ENCODE data around the gene JDP2. TPM values are rescaled to one million over a fixed set of nuclear protein-coding genes. Genes with fewer than 3 reads are reported as not detected.

The JDP2 gene
- total and polyA plus RNA-seq, 9 donors: 45.0 to 63.2 (median 56.7) TPM

GRCh38 chr14:75426332-75427125, 1.3 kb upstream of the JDP2 start:
- H3K4me1 ChIP-seq (ENCODE audit: control insufficient read depth, insufficient read depth, low read length): peaks cover 49% of the 10 kb centered on the region
- no peaks in the 10 kb centered on the region for H3K27me3 ChIP-seq (ENCODE audit: control insufficient read depth, insufficient read depth, low read length)
- DNase-seq: peak; percentile 61
- WGBS (ENCODE audit: insufficient coverage): 90% methylated on average over 2 of the region's 10 CpGs
- H3K27ac ChIP-seq (ENCODE audit: low read length): peak overlapping the region; percentile 84
- no peaks in the 10 kb centered on the region for H3K9me3 ChIP-seq (replicated peaks; ENCODE audit: control insufficient read depth, low read depth, low read length)
- peaks cover under 1% of the 10 kb centered on the region for H3K36me3 ChIP-seq (ENCODE audit: control insufficient read depth, insufficient read depth, low read length)
- H3K4me3 ChIP-seq (ENCODE audit: low read length): no peak overlapping the region

DNA sequence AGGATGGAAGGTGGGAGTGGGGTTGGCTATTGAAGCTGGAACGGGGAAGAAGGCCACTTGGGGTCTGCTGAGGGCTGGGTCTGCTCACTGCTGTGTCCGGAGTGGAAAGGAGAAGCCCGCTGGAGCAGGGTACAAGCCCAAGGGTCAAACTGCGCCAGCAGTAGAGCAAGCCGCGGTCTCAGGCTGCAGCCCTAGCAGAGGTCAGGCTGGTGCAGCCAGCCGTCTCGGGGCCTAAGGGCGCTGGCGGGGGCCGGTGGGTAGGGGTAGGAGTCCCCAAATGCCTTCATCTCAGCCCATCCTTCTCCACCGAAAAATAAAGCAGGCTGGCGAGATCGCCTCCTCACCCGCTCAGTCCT, 718 bp upstream of the JDP2 start:
- WGBS (ENCODE audit: insufficient coverage): 0% methylated on average over 4 of the region's 15 CpGs
- DNase-seq: no peak
- peaks cover 55% of the 10 kb centered on the region for H3K4me1 ChIP-seq (ENCODE audit: control insufficient read depth, insufficient read depth, low read length)
- H3K4me3 ChIP-seq (ENCODE audit: low read length): peak overlapping the region; percentile 51
- peak overlapping the region; percentile 84 for H3K27ac ChIP-seq (ENCODE audit: low read length)
- no peaks in the 10 kb centered on the region for H3K27me3 ChIP-seq (ENCODE audit: control insufficient read depth, insufficient read depth, low read length)
- peaks cover 7% of the 10 kb centered on the region for H3K36me3 ChIP-seq (ENCODE audit: control insufficient read depth, insufficient read depth, low read length)
- no peaks in the 10 kb centered on the region for H3K9me3 ChIP-seq (replicated peaks; ENCODE audit: control insufficient read depth, low read depth, low read length)

DNA sequence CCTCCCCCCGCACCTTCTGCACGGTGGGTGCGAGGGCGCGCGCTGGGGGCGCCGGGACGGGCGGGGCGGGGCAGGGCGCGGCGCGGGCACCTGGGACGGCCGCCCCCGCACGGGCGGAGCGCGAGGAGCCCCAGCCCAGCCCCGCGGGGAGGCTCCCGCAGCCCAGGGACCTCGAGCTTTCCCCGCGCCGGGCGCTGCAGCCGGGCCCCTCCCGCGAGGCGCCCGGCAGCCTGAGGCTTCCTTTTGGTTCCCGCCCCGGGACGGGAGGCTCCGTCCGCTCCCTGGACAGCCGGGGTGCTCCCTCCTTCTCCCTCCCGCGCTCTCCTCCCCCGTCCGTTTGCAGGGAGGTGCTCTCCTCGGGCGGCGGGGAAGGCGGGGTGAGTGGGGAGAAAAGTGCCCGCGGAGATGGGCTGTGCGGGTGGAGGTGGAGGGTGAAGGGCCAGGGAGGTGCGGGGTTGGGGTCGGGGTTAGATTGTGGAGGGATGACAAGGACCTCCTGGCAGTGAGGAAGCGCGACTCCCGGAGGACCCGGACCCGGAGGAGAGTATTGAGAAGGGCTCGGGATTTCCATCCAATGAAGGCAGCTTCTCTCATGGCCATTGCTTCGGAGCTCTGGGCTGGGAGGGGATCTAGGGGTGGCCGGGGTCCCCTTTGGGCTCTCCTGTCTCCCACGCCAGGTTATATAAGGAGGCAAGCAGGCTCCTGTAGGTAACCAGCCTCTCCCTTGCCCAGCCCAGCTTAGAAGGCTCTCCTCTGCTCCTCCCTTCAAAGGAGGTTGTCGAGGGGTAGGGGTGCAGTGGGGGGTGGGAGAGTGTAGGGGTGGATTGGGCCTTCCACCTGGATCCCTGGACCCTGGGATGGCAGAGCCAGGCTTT, 645 bp downstream of the JDP2 start:
- Histone ChIP-seq H3K27ac (ENCODE audit: low read length) (peak overlapping the region; percentile 72), H3K4me3 (ENCODE audit: low read length) (peak overlapping the region; percentile 68), H3K36me3 (ENCODE audit: control insufficient read depth, insufficient read depth, low read length) (peaks cover 13% of the 10 kb centered on the region), H3K27me3 (ENCODE audit: control insufficient read depth, insufficient read depth, low read length) (no peaks in the 10 kb centered on the region), H3K4me1 (ENCODE audit: control insufficient read depth, insufficient read depth, low read length) (peaks cover 57% of the 10 kb centered on the region), H3K9me3 (replicated peaks; ENCODE audit: control insufficient read depth, low read depth, low read length) (no peaks in the 10 kb centered on the region)
- peak; percentile 58 for DNase-seq
- under 1% methylated on average over 50 of the region's 64 CpGs for WGBS (ENCODE audit: insufficient coverage)

DNA sequence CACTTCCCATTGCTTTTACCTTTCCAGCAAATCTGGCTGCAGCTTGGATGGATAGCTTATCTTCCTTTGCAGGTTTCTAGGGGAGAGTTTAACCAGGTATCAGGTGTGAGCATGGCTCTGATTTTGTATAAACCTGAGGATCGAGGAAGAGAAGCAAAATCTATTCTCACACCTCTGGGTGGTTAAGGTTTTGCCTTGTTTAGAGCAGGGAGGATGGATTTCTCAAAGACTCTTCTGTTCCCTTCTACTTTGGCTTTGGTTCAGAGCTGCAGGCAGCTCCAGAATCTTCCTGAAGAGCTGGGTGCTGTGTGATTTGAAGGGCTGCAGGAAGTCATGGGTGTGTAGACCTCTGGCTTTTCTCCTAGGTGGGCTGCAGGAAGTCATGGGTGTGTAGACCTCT, 1.7 kb downstream of the JDP2 start:
- H3K9me3 ChIP-seq (replicated peaks; ENCODE audit: control insufficient read depth, low read depth, low read length): no peaks in the 10 kb centered on the region
- peaks cover 23% of the 10 kb centered on the region for H3K36me3 ChIP-seq (ENCODE audit: control insufficient read depth, insufficient read depth, low read length)
- H3K27me3 ChIP-seq (ENCODE audit: control insufficient read depth, insufficient read depth, low read length): no peaks in the 10 kb centered on the region
- DNase-seq: peak; percentile 47
- peaks cover 68% of the 10 kb centered on the region for H3K4me1 ChIP-seq (ENCODE audit: control insufficient read depth, insufficient read depth, low read length)
- peak overlapping the region; percentile 66 for H3K27ac ChIP-seq (ENCODE audit: low read length)
- H3K4me3 ChIP-seq (ENCODE audit: low read length): peak overlapping the region; percentile 68
- no CpG with 5 or more reads among the region's 1 CpG for WGBS (ENCODE audit: insufficient coverage)

GRCh38 chr14:75430116-75430515, 2.3 kb downstream of the JDP2 start:
- 8% methylated on average over 5 of the region's 7 CpGs for WGBS (ENCODE audit: insufficient coverage)
- no peaks in the 10 kb centered on the region for H3K9me3 ChIP-seq (replicated peaks; ENCODE audit: control insufficient read depth, low read depth, low read length)
- H3K27me3 ChIP-seq (ENCODE audit: control insufficient read depth, insufficient read depth, low read length): no peaks in the 10 kb centered on the region
- peaks cover 74% of the 10 kb centered on the region for H3K4me1 ChIP-seq (ENCODE audit: control insufficient read depth, insufficient read depth, low read length)
- DNase-seq: peak; percentile 76
- H3K36me3 ChIP-seq (ENCODE audit: control insufficient read depth, insufficient read depth, low read length): peaks cover 28% of the 10 kb centered on the region
- peak overlapping the region; percentile 68 for H3K4me3 ChIP-seq (ENCODE audit: low read length)
- peak overlapping the region; percentile 66 for H3K27ac ChIP-seq (ENCODE audit: low read length)

DNA sequence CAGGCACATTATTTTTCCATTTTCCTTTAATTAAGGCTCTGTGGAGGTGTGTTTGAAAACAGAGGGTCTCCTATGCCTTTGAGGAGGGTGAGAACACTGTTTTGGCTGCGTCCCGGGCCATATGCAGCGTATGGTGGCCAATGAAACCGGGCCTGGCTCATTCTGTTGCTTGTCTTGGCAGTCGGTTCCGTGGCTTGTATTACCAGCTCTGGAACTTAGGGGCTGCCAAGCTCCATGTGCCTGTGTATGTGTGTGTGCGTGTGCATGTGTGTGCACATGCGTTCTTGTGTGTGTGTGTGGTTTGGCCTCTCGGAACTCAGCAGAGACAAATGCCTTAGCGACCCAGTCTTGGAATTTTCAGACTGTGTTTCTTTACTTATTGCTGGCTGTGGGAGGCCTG, 2.7 kb downstream of the JDP2 start:
- Histone ChIP-seq H3K4me3 (ENCODE audit: low read length) (peak overlapping the region; percentile 68), H3K27ac (ENCODE audit: low read length) (peak overlapping the region; percentile 66), H3K27me3 (ENCODE audit: control insufficient read depth, insufficient read depth, low read length) (no peaks in the 10 kb centered on the region), H3K4me1 (ENCODE audit: control insufficient read depth, insufficient read depth, low read length) (peaks cover 76% of the 10 kb centered on the region), H3K36me3 (ENCODE audit: control insufficient read depth, insufficient read depth, low read length) (peaks cover 33% of the 10 kb centered on the region), H3K9me3 (replicated peaks; ENCODE audit: control insufficient read depth, low read depth, low read length) (no peaks in the 10 kb centered on the region)
- WGBS (ENCODE audit: insufficient coverage): 12% methylated on average over 10 of the region's 10 CpGs
- DNase-seq: peak; percentile 93

GRCh38 chr14:75430976-75431375, 3.2 kb downstream of the JDP2 start:
- Histone ChIP-seq H3K4me1 (ENCODE audit: control insufficient read depth, insufficient read depth, low read length) (peaks cover 75% of the 10 kb centered on the region), H3K27me3 (ENCODE audit: control insufficient read depth, insufficient read depth, low read length) (no peaks in the 10 kb centered on the region), H3K4me3 (ENCODE audit: low read length) (peak overlapping the region; percentile 7), H3K9me3 (replicated peaks; ENCODE audit: control insufficient read depth, low read depth, low read length) (no peaks in the 10 kb centered on the region), H3K36me3 (ENCODE audit: control insufficient read depth, insufficient read depth, low read length) (peaks cover 37% of the 10 kb centered on the region), H3K27ac (ENCODE audit: low read length) (peak overlapping the region; percentile 66)
- DNase-seq: peak; percentile 54
- 19% methylated on average over 3 of the region's 6 CpGs for WGBS (ENCODE audit: insufficient coverage)

DNA sequence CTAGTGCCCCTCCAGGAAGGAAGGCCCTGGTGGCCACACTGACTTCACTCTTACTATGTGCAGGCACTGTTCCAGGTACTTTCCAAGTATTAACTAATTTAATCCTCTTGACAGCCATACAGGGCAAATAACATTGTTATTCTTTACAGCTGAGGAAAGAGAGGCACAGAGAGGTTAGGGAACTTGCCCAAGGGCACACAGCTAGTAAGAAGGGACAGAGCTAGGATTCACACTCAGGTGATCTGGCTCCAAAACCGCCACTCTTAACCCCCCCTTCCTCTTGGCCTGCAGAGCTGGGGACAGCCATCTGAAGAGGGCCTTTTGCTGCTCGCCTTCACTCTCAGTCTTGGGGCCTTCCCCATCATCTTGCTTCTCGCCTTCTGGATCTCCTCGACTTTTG, 4.0 kb downstream of the JDP2 start:
- no peaks in the 10 kb centered on the region for H3K9me3 ChIP-seq (replicated peaks; ENCODE audit: control insufficient read depth, low read depth, low read length)
- H3K27me3 ChIP-seq (ENCODE audit: control insufficient read depth, insufficient read depth, low read length): no peaks in the 10 kb centered on the region
- no peak for DNase-seq
- peak overlapping the region; percentile 66 for H3K27ac ChIP-seq (ENCODE audit: low read length)
- WGBS (ENCODE audit: insufficient coverage): 90% methylated on average over 2 of the region's 4 CpGs
- peaks cover 42% of the 10 kb centered on the region for H3K36me3 ChIP-seq (ENCODE audit: control insufficient read depth, insufficient read depth, low read length)
- H3K4me3 ChIP-seq (ENCODE audit: low read length): no peak overlapping the region
- H3K4me1 ChIP-seq (ENCODE audit: control insufficient read depth, insufficient read depth, low read length): peaks cover 67% of the 10 kb centered on the region

DNA sequence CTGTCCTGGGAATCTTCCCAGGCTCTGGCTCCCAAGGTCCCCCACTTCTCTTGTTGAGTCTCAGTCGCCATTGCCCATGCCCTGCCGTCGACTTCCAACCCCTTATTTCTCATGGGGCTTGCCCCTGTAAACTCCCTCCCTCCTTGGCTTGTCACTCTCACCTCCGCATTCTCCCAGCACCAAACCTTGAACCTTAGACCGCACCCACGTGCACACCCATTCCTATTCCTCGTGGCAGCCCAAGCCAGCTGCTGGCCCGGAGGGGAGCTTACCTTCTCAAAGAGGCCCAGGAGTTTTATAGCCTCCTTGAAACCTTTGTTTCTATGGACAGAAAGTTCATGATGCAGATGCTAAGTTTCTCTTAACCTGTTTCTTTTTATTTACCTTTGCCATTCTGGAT, 4.6 kb downstream of the JDP2 start:
- WGBS (ENCODE audit: insufficient coverage): 95% methylated on average over 7 of the region's 8 CpGs
- Histone ChIP-seq H3K27me3 (ENCODE audit: control insufficient read depth, insufficient read depth, low read length) (no peaks in the 10 kb centered on the region), H3K36me3 (ENCODE audit: control insufficient read depth, insufficient read depth, low read length) (peaks cover 43% of the 10 kb centered on the region), H3K4me1 (ENCODE audit: control insufficient read depth, insufficient read depth, low read length) (peaks cover 66% of the 10 kb centered on the region), H3K27ac (ENCODE audit: low read length) (no peak overlapping the region), H3K4me3 (ENCODE audit: low read length) (no peak overlapping the region), H3K9me3 (replicated peaks; ENCODE audit: control insufficient read depth, low read depth, low read length) (no peaks in the 10 kb centered on the region)
- no peak for DNase-seq

DNA sequence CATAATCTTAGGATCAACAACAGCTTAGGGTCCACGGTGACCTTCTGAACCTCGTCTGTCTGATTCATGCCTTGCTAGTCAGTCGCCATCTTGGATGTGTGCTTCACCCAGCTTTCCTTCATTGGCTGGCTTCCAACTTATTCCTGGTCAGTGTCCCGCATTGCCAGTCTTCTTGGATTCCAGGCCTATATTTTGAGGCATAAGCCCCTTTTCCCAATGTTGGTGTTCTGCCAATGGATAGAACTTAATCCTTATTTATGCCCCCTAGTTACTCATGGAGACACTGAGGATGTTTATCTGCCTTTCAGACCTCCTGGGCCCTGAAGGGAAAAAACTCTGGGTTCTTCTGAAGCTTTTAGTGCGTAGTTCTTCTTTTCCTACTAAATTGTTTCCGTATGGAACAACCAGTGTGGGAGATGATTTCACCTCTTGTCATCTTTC, 5.8 kb downstream of the JDP2 start:
- no peaks in the 10 kb centered on the region for H3K9me3 ChIP-seq (replicated peaks; ENCODE audit: control insufficient read depth, low read depth, low read length)
- H3K4me3 ChIP-seq (ENCODE audit: low read length): no peak overlapping the region
- peaks cover 75% of the 10 kb centered on the region for H3K4me1 ChIP-seq (ENCODE audit: control insufficient read depth, insufficient read depth, low read length)
- 84% methylated on average over 3 of the region's 6 CpGs for WGBS (ENCODE audit: insufficient coverage)
- no peaks in the 10 kb centered on the region for H3K27me3 ChIP-seq (ENCODE audit: control insufficient read depth, insufficient read depth, low read length)
- peak overlapping the region; percentile 73 for H3K27ac ChIP-seq (ENCODE audit: low read length)
- DNase-seq: no peak
- peaks cover 56% of the 10 kb centered on the region for H3K36me3 ChIP-seq (ENCODE audit: control insufficient read depth, insufficient read depth, low read length)

All from muscle of leg (tissue), 11 donors.